Mucosa of descending colon (tissue), 3 donors: ENCODE measurements around the gene SAMD1. TPM values are rescaled to one million over a fixed set of nuclear protein-coding genes. Genes with fewer than 3 reads are reported as not detected.

Source experiments
- ATAC-seq: fragments of 200-7000 bp; cut with Tn5 transposase; one replicate; pipeline ENCODE4 v1.9.1; 2020; ENCODE audit warnings: mild to moderate bottlenecking, moderate library complexity
- DNase-seq, 3 donors: peaks; one replicate each; pipeline ENCODE4 v3.0.0-alpha.2; 2020
- H3K36me3 ChIP-seq: fragments of 200-600 bp; one replicate; pipeline ENCODE4 v1.8.0; 2021; ENCODE audit warnings: low read depth, mild to moderate bottlenecking
- H3K4me1 ChIP-seq: fragments of 200-600 bp; one replicate; pipeline ENCODE4 v1.8.0; 2021; ENCODE audit warnings: low read depth, mild to moderate bottlenecking
- H3K4me3 ChIP-seq: fragments of 200-600 bp; one replicate; pipeline ENCODE4 v1.8.0; 2021; ENCODE audit warnings: mild to moderate bottlenecking
- H3K9me3 ChIP-seq: fragments of 200-600 bp; one replicate; pipeline ENCODE4 v1.8.0; 2021; ENCODE audit warnings: mild to moderate bottlenecking
- intact Hi-C, 2 donors: fragments of 100-400 bp; cut with DNase I in 1 of 2; cut with micrococcal nuclease in 1 of 2; formaldehyde crosslinking; loops; one replicate each; pipeline versions ENCODE4 v1.11.0 to v1.11.1; 2022; cut with DNase I, micrococcal nuclease
- total RNA-seq, 3 donors: library from RNA; stranded (reverse); fragmentation: NEBNext Ultra II Directional in 2 of 3; extraction: Animal tissue kit (Norgen Biotek cat#: 25700) in 2 of 3; gene quantifications; one replicate each; pipeline versions ENCODE4 v1.2.1 to v1.2.4, GENCODE V29; 2021 to 2023
- TF ChIP-seq, protein P1 (sequence below): fragments of 200-600 bp; IDR thresholded peaks from one replicate; pipeline ENCODE4 v1.8.0; 2022; ENCODE audit warnings: antibody characterized with exemption, mild to moderate bottlenecking
- donor health status: DM: no; HTN: no; CAD: no; lungs with moderate emphysema.
- donor health status: DM: no; HTN: no; CAD: no.
- donor health status: DM: no; HTN: yes; CAD: no.

The SAMD1 gene
- total RNA-seq, 3 donors from 2014 or later = 39.8 to 61.8 (median 49.6) TPM

DNA sequence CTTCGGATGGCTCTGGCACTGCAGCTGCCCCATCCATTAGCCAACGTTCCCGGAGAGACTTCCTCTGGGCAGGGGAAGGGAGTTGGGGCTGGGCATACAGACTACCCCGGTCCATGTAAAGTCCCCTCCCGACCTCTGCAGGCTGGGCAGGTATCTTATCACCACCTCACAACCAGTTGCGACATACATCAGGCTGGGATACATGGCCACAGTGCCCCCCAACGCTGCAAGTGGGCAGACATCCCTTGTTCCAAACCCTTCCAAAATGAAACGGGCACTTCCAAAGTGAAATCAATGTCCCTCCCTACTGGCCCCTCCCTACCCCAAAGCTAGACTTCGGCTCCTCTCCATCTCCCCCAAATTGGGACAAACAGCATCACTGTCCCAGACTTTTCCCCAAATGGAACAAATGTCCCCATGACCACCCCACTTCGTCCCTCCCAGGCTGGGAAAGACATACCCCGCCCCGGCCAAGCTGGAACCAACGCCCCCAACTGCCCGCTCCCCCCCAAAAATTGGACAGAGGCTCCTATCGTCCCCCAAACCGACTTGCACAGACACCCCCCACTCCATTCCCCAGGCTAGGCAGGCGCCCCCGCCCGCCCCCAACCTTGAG, 33.7 kb downstream of the SAMD1 start:
- Histone ChIP-seq H3K4me1 (peaks cover 8% of the 10 kb centered on the region), H3K4me3 (no peak overlapping the region), H3K36me3 (no peaks in the 10 kb centered on the region), H3K9me3 (no peaks in the 10 kb centered on the region)
- TF ChIP-seq, protein P1, sequence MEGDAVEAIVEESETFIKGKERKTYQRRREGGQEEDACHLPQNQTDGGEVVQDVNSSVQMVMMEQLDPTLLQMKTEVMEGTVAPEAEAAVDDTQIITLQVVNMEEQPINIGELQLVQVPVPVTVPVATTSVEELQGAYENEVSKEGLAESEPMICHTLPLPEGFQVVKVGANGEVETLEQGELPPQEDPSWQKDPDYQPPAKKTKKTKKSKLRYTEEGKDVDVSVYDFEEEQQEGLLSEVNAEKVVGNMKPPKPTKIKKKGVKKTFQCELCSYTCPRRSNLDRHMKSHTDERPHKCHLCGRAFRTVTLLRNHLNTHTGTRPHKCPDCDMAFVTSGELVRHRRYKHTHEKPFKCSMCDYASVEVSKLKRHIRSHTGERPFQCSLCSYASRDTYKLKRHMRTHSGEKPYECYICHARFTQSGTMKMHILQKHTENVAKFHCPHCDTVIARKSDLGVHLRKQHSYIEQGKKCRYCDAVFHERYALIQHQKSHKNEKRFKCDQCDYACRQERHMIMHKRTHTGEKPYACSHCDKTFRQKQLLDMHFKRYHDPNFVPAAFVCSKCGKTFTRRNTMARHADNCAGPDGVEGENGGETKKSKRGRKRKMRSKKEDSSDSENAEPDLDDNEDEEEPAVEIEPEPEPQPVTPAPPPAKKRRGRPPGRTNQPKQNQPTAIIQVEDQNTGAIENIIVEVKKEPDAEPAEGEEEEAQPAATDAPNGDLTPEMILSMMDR = no peak
- ATAC-seq (no peak), DNase-seq (no peak)
- intact Hi-C loops = no loop called here

GRCh38 chr19:14056069-14056666, 34.4 kb downstream of the SAMD1 start:
- intact Hi-C loops = no loop called here
- ATAC-seq (no peak), DNase-seq (no peak)
- Histone ChIP-seq H3K4me1 (peaks cover 4% of the 10 kb centered on the region), H3K4me3 (no peak overlapping the region), H3K9me3 (no peaks in the 10 kb centered on the region), H3K36me3 (no peaks in the 10 kb centered on the region)
- TF ChIP-seq, protein P1 = no peak

GRCh38 chr19:14055396-14055795, 35.2 kb downstream of the SAMD1 start:
- H3K36me3 ChIP-seq = no peaks in the 10 kb centered on the region
- intact Hi-C loops = no loop called here
- no peaks in the 10 kb centered on the region for H3K9me3 ChIP-seq
- no peak overlapping the region for H3K4me3 ChIP-seq
- ATAC-seq (no peak), DNase-seq (no peak)
- H3K4me1 ChIP-seq = peaks cover 4% of the 10 kb centered on the region
- TF ChIP-seq, protein P1 = no peak

DNA sequence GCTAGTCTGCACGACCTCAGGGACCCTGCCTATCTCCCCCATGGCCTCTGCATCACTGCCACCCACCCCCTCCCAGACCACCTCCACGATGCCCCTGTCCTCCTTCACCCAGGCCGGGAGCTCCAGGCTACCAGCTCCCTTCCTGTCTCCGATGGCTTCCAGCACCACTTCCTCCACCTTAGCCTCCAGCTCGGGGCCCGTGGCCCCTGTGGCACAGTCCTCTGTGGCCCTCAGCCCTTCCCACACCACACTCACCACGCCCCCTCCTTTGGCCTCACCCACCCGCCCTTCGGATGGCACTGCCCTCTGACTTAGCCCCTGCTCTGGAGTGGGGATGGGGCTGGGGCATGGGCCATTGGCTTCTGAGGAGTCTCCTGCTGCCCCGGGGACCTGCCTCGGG, 35.8 kb downstream of the SAMD1 start:
- intact Hi-C loops = no loop called here
- ATAC-seq (no peak), DNase-seq (no peak)
- TF ChIP-seq, protein P1 = no peak
- Histone ChIP-seq H3K36me3 (no peaks in the 10 kb centered on the region), H3K4me3 (no peak overlapping the region), H3K4me1 (peaks cover 4% of the 10 kb centered on the region), H3K9me3 (no peaks in the 10 kb centered on the region)

- intact Hi-C loops = no loop called here
- peaks cover 4% of the 10 kb centered on the region for H3K4me1 ChIP-seq
- no peak for ATAC-seq
Observed at GRCh38 chr19:14054099-14054498, 36.5 kb downstream of the SAMD1 start.

More at GRCh38 chr19:14054099-14054498, 36.5 kb downstream of the SAMD1 start:
- no peak for DNase-seq
- no peak overlapping the region for H3K4me3 ChIP-seq
- TF ChIP-seq, protein P1 = no peak
- H3K9me3 ChIP-seq = no peaks in the 10 kb centered on the region
- H3K36me3 ChIP-seq = no peaks in the 10 kb centered on the region
